Stimulated activated CD4-positive, alpha-beta T cell treated with anti-CD3 and anti-CD28 coated beads, Interleukin-1b, Interleukin-23, amount 100 ng/mL, for 24 hours (primary cell): ENCODE results near the gene PITX2.

Experiments used
- DNase-seq, 4 experiments: peaks; one replicate each; pipeline ENCODE4 v3.0.0-alpha.2; 2020; ENCODE audit warnings: low read depth in 4 of 4, low spot score in 1 of 4

Gene PITX2

DNA sequence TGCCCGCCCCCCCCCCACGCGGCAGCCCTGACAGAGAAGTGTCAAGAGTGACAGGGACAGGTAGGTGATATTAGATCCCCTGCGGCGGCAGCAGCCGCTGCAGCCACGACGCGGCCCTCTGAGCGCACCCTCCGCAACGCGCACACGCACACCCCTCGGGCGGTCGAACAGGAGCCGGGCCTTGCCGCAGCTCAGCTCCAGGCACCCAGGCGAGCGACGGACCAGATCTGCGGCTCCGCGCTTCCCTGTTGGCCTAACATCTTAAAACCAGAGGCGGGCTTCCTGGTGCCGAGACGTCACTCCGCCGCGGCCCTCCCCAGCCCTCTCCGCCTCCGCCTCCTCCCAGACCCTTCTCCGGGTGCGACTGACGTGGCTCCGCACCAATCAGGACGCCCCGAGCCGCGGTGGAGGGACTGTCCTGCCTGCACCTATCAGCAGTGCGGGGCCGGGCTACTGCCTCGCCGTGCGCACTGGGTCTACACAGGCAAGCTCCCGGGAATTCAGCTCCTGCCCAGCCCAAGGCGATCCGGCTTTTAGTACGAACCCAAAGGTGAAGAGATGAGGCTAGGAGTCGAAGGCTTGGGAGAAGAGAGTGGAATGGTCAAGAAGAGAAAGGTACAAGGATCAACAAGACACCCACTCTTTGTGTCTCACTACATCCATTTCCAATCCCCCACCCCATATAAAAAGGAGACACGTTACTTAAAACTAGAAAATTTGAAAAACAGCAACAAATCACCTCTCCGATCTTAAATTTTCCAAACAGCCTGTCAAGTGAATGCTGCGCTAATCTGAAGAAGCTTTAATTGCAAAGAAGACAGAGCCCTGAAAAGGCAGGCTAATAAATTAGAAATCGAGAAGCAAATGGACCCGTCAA, at the start of gene PITX2:
PITX2 (minus strand) TSS at position 237 of the 877 bp plus-strand sequence. CDS start 617 bp downstream, outside the sequence.
- peak in 1 of 4 experiments; percentile 47 for DNase-seq

- no peak for DNase-seq
Measured at GRCh38 chr4:110671679-110672078, 48.8 kb upstream of the PITX2 start.

DNA sequence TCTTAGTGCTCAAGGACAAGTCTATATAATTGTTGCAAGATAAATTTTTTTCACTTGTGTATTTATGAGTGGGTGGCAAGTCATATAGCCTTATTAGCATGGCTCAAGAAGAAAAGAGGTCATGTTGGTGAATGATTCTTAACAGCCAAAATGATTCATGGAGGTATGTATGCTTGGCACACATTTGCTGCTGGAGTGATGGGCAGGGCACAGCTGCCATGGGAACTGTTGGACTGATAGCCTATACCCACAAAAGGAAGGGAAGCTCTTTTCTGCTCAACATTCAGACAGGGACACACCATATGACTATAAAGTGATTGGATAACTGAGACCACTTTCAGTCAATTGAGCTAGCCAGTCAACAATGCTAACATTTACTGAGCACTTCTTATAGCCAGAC, 46.8 kb upstream of the PITX2 start:
- DNase-seq, result no peak

DNA sequence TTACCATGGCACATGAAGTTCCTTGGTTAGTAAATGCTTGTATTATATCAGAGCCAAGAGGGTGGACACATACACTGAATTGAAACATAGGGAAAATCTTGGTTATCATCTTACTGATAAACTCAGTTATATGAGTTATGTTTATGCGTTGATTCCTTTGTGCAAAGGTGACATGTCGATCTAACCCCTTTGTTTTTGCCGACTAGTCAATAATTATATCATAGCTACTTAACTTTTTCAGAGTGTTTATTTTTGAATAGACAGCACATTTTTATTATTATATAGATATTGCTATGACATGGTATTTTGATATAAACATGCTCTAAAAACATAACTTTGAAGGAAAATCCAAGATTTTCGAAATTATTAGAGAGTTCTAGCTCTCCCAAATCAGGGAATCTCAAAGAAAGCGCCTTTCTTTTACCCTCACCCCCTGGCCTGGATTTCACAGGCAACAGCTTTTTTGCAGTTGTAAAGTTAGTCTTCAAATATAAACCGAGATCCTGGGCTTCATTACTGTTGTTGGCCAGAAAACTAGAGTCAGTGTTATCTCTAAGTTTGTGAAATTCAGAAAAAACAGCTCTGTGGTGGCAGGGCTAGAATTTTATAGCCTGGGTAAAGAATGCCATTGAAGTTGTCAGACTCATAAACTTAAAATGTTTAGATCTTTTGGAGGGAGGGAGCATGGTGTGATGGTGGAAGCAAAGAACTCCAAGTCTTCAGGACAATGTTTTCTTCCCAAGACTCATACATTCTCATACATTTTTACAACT, 45.8 kb upstream of the PITX2 start:
- no peak for DNase-seq

- no peak for DNase-seq
Measured at GRCh38 chr4:110667670-110668069, 44.8 kb upstream of the PITX2 start.

GRCh38 chr4:110666030-110666429, 43.2 kb upstream of the PITX2 start:
- no peak for DNase-seq

DNA sequence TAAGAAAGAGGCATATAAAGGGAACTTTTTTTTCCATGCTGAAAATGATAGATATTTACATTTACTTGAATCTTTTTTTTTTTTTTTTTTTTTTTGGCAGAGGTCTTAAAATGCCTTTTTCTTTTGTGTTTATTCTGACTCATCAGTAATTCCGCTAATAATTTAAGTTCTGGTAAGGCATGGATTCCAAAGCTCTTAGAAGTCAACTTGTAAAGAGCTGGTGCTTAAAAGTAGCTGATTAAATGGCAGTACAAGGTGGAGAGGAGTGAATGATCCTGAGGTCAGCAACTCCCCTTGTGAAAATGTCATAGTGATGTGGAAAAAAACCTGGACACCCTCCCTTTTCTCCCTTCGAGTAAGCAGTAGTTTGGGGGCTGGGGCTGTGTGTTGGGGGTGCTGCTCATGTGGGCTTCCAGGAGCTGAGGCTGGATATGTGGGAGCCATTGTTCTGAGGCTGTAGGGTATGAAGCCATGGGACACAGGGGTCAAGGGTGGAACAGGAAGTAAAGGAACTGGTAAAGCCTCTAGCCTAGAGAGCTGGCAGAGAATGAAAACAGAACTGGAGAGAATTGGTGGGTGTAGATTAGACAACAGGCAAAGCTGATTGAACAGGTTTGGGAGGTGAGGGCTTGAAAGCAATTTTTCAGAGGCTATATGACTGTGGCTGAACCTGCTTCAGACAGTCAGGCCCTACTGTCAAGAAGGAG, 41.0 kb upstream of the PITX2 start:
- no peak for DNase-seq

GRCh38 chr4:110663206-110663605, 40.3 kb upstream of the PITX2 start:
- no peak for DNase-seq

DNA sequence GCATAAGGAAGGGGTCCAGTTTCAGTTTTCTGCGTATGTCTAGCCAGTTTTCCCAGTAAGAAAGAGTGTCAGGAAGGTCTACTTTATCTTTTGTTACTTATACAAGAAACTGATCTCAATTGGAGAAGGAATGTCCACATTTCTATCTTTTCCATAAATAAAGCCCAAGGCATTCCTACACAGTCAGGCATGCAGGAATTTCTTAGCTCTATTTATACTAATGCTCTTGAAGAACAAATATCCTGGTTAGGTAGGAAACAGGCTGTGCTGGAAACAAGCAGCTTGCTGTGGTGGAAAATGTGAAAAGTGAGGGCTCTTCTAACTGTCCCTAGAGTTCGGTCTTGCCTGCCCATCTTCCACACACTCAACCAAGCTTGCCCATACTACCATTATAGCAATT, 37.9 kb upstream of the PITX2 start:
- DNase-seq, result no peak

DNA sequence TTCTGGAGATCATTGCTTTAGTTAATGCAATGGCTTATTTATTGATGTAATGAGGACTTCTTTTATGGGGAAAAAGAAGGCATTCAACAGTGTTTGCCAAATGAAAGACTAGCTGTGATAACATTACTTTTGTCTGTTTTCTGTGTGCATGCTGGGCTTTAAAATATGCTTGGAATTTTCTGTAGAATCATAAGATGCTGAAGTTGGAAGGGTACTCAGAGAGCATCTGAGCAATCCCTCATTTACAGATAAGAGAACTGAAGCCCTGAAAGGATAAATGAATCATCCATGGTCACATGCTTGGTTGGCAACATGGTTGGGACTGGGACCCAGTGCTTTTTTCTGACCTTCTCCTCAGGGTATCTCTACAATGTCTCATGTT, 31.4 kb upstream of the PITX2 start:
- DNase-seq, result no peak

GRCh38 chr4:110653321-110654253, 30.7 kb upstream of the PITX2 start:
- DNase-seq, result no peak

DNA sequence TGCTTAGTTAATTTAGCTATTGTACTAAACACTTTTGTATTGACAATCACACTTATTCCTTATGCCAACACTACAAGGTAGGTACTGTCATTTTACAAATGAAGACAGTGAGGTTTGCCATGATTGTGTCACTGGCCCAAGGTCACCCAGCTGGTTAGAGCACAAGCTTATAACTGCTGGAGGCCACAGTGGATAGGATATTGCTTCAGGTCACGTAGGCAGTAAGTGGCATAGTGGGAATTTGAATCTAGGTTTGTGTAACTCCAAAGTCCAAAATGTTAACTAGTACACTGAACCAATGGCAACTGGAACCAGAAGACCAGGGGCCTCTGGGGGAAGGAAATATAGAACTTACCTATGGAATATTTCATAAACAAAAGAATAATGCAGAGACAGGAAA, 21.1 kb upstream of the PITX2 start:
- no peak for DNase-seq

DNA sequence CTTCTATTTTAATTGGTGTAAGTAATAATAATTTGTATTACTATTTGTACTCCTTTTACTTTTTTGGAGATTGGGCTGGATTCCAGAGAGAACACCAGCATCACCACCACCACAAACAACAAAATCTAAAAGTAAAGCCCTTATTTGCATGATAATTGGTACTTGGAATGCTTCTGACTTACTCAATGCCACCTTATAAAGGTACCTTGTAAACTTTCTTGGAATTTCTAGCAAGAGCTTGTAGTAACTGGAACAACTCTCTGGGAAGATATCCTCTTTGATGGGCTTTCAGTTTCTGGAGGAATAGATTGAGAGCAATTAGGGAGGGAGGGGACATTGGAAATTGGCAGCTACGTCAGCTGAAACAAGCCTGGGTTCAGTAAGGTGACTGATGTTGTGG, 20.2 kb upstream of the PITX2 start:
- DNase-seq, result no peak

DNA sequence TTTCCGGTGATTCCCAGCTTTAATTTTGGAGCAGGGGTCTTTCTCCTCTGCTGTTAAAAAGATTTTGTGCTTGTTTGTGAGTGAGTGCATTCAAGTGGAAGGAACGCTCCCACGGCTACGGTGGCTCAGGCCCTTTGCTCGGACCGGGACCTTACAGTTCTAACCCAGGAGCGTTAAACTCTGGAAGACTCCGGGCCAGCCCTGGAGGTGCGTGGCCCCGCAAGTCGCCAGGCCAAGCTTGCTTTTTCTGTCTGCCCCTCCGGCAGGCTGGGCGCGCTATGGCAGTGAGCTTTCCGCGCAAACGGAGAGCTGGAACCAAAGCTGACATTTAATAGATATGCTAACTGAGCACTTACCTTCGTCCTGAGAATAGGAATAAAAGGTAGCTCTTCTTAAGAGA, 18.3 kb upstream of the PITX2 start:
- DNase-seq, result no peak

GRCh38 chr4:110640576-110640975, 17.7 kb upstream of the PITX2 start:
- no peak for DNase-seq

- no peak for DNase-seq
Measured at GRCh38 chr4:110639207-110640090, 16.6 kb upstream of the PITX2 start.

GRCh38 chr4:110638089-110638746, 15.3 kb upstream of the PITX2 start:
- DNase-seq, result no peak

DNA sequence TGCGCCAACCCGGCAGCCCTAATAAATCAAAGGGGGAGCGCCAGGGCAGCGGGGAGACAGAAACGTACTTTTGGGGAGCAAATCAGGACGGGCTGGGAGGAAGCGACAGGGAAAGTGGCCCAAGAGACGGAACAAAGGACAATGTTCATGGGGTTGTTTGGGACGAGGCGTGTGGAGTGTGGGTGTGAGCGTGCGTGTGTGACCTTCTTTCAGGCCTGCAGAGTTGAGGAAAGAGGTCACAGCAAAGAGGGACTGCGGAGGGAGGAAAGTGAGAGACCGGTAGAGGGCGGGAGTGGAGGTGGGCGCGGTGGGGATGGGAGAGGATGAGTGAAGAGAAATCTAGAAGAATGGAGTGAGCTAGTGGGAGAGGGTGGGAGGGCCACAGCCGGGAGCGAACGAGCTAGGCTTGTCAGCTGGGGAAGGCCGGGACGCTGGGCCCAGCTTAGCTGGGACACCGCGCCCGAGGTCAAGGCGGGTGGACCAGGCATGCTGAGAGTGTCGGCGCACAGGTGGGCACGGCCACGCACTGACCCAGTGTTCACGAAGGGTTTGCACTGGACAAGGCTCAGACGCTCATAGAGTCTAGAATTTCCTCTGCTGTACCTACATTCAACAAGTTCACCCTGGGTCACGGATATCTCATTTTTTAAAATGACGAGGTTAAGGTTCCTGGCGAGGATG, 14.7 kb upstream of the PITX2 start:
- DNase-seq, result no peak
